GM21515 (cell line): ENCODE data around the gene TDRD6.

Experiments
- ATAC-seq: cut with Tn5 transposase; IDR thresholded peaks from one replicate; pipeline ENCODE4 v1.9.1; 2021; ENCODE audit not compliant: unreplicated experiment

TDRD6 gene

DNA sequence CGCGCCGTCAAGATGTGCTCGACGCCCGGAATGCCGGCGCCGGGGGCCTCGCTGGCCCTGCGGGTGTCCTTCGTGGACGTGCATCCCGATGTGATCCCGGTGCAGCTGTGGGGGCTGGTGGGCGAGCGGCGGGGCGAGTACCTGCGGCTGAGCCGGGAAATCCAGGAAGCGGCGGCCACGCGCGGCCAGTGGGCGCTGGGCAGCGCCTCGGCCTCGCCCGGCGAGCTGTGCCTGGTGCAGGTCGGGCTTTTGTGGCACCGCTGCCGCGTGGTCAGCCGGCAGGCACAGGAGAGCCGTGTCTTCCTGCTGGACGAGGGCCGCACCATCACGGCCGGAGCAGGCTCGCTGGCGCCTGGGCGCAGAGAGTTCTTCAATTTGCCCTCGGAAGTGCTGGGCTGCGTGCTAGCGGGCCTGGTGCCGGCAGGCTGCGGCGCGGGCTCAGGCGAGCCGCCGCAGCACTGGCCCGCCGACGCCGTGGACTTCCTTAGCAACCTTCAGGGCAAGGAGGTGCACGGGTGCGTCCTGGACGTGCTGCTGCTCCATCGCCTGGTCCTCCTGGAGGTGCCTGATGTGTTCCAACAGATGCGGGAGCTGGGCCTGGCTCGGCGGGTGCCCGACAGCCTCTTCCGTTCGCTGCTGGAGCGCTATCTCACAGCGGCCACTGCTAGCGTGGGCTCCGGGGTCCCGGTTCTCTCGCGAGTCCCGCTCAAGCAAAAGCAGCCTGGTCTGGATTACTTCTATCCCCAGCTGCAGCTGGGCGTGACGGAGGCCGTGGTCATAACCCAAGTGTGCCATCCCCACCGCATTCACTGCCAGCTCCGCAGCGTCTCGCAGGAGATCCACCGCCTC is 656 bp downstream of the TDRD6 start:
- ATAC-seq: no peak

- no peak for ATAC-seq
These were observed 1.3 kb downstream of the TDRD6 start for GRCh38 chr6:46688966-46689335.

GRCh38 chr6:46689657-46690056 is 2.0 kb downstream of the TDRD6 start:
- ATAC-seq: no peak

GRCh38 chr6:46690141-46690755 is 2.6 kb downstream of the TDRD6 start:
- no peak for ATAC-seq

DNA sequence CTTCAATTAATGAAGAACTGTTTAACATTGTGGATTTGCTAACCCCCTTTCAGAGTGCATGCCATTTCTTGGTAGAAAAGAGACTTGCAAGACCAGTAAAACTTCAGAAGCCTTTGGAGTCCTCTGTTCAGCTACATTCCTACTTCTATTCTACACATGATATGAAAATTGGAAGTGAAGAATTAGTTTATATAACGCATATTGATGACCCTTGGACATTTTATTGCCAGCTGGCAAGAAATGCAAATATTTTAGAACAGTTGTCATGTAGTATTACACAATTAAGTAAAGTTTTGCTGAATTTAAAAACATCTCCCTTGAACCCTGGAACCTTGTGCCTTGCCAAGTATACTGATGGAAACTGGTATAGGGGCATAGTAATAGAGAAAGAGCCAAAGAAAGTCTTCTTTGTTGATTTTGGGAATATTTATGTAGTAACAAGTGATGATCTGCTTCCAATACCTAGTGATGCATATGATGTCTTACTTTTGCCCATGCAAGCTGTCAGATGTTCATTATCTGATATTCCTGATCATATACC is 3.3 kb downstream of the TDRD6 start:
- ATAC-seq: no peak

DNA sequence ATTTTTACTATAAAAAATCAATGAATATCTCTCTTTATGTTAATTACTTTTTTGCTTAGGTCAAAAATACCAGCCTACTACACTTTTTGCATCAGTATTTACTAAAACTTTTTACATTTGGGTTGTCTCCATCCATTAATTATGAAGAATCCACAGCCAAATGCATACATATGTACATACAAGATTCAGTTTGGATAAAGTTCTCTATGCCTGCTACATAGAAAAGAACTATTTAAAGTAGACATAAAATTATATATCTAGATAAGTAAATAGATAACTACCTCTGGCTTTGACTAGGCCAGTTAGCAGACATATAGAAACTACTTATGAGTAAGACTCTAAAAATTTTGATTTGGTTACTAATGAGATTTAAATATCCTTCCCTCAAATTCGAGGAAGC is 12.3 kb downstream of the TDRD6 start:
- ATAC-seq: no peak

- ATAC-seq: no peak
These were observed 16.9 kb downstream of the TDRD6 start for GRCh38 chr6:46704562-46704961.

- no peak for ATAC-seq
These were observed 18.8 kb downstream of the TDRD6 start for GRCh38 chr6:46706464-46706863.

DNA sequence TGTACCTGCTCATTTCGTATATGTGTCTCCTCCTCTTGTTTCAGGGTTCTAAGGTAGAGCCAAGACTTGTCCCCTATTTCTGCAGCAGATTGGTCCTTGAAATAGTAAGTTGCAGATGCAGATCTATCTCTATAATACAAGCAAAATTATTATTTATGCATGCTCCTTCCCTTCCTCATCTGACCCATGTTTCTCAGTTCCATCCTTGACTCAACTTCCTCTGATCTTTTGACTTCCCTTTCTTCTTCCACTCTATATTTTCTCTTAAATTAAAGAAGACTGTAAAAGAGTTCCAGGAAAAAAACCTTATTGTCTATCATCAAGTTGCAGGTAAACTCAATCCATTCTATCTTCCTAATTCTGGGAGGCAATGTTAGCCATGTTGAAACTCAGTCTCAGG is 23.8 kb downstream of the TDRD6 start:
- ATAC-seq: no peak

GRCh38 chr6:46715141-46715540 is 27.5 kb downstream of the TDRD6 start:
- no peak for ATAC-seq

DNA sequence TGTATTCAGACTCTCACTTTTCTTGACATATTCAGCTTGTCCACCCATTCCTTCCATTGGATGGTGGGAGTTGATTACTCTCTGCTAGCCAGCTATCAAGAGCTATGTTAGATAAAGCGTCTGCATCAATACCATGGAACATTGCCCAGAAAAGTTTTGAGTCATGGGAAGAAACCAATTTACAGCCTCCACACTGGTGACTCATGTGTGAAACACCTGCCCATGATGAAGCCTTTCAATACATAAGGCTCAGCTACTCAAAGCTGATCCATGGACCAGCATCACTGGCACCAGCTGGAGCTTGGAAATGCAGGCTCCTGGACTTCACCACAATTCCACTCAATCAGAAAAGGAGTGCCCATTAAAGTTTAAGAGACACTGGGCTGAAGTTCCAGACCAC is 31.4 kb downstream of the TDRD6 start:
- no peak for ATAC-seq

GRCh38 chr6:46720401-46720800 is 32.7 kb downstream of the TDRD6 start:
- no peak for ATAC-seq

- ATAC-seq: no peak
These were observed 42.2 kb downstream of the TDRD6 start for GRCh38 chr6:46729787-46730326.

DNA sequence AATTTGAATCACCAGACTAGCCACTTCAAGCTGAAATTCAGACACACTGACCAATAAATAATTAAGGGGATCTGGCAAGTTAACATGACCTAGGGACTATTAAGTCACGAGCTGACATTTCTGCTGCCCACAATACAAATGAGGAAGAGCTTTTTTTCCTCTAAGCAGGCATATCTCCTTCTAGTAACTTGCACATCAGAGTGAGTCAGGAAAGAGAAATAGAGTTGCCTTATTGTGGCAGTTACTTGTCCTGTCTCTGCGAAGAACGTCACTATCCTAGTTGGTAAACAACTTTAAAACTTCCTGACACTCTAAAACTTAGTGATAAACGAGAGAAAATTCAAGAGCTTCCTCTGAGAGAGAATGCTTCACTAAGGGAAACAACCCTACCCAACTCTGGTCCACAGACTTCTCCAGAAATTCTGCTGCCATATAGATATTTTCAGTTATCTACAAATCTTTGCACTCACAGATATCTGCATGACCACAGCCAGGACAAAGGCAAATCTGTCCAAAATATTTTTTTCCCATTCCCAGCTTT is 43.3 kb downstream of the TDRD6 start:
- no peak for ATAC-seq

DNA sequence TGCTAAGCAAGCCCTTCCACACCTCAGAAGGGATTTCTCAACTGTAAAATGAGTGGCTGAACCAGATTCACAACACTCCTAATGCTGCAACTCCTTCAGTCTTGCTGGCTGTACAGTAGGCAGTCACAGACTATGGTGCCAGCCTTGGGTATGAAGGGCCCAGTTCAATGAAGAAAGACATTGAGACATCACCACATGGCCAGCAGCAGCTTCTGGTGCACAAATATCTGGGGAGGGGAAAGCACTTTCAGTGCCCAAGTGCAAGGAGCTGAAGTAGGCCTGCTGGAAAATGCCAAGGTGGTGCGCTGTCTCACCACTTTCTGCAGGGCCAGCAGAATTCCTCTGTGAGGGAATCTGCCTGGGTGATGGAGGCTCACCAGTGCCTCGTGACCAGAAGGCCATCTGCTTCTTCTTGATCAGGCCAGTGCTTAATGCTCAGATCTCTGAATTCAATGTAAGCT is 45.7 kb downstream of the TDRD6 start:
- no peak for ATAC-seq

- ATAC-seq: no peak
These were observed 47.4 kb downstream of the TDRD6 start, which contains the start of gene PLA2G7 for GRCh38 chr6:46734867-46735719. TSS of gene PLA2G7 (minus strand) at chr6:46735375. CDS start at chr6:46722891, 12,484 bp downstream.

- ATAC-seq: no peak
These were observed 48.0 kb downstream of the TDRD6 start for GRCh38 chr6:46735720-46736031.

- ATAC-seq: no peak
These were observed 49.2 kb downstream of the TDRD6 start for GRCh38 chr6:46736906-46737305.

- ATAC-seq: no peak
These were observed 53.8 kb downstream of the TDRD6 start for GRCh38 chr6:46741482-46741881.

- ATAC-seq: no peak
These were observed 54.2 kb downstream of the TDRD6 start for GRCh38 chr6:46741910-46742309.
